K562 (cell line): Measurements from ENCODE around the gene DHRS11. TPM values are rescaled to one million over a fixed set of nuclear protein-coding genes. Genes with fewer than 3 reads are reported as not detected.

Experiments used
- ADNP ChIP-seq: fragments of 200-800 bp; sonication (Bioruptor generic); IDR thresholded peaks from 2 replicates; pipeline ENCODE4 v1.6.1; 2016; ENCODE audit warnings: missing genetic modification characterization, missing compliant biosample characterization
- ATF4 ChIP-seq: fragments of 450-650 bp; formaldehyde crosslinking; IDR thresholded peaks from 2 replicates; pipeline ENCODE4 v1.4.0; 2022; ENCODE audit warnings: mild to moderate bottlenecking, moderate library complexity
- CHD2 ChIP-seq: IDR thresholded peaks from 2 replicates; pipeline ENCODE4 v1.6.1; 2011; ENCODE audit warnings: low read depth, low read length
- ETV1 ChIP-seq: fragments of 450-650 bp; conservative IDR thresholded peaks from 2 replicates; pipeline ENCODE4 v1.6.1; 2016; ENCODE audit warnings: missing genetic modification characterization, control low read depth, low read depth, missing compliant biosample characterization
- FOSL1 ChIP-seq: fragments of 200-800 bp; sonication (Bioruptor generic); conservative IDR thresholded peaks from 2 replicates; pipeline ENCODE4 v1.6.1; 2016; ENCODE audit warnings: missing genetic modification characterization, missing compliant biosample characterization
- HDGF ChIP-seq: fragments of 450-650 bp; IDR thresholded peaks from 2 replicates; pipeline ENCODE4 v1.6.1; 2016
- KLF10 ChIP-seq: fragments of 250-450 bp; sonication (Bioruptor Pico); IDR thresholded peaks from 2 replicates; pipeline ENCODE4 v1.6.1; 2021; ENCODE audit warnings: matching md5 sums
- MED1 ChIP-seq: sonication (generic); formaldehyde crosslinking; IDR thresholded peaks from 2 replicates; pipeline ENCODE4 v1.8.1; 2023; ENCODE audit warnings: missing genetic modification reagents, borderline replicate concordance
- RBFOX2 ChIP-seq: fragments of 200-400 bp; formaldehyde crosslinking; IDR thresholded peaks from 2 replicates; pipeline ENCODE4 v1.6.1; 2017; ENCODE audit warnings: low read depth, mild to moderate bottlenecking, low read length, moderate library complexity
- RUNX1 ChIP-seq: sonication (generic); IDR thresholded peaks from 2 replicates; pipeline ENCODE4 v1.6.1; 2016; ENCODE audit warnings: antibody characterized with exemption, low read depth
- SNRNP70 ChIP-seq: fragments of 200-400 bp; formaldehyde crosslinking; optimal IDR thresholded peaks from 2 replicates; pipeline ENCODE3; 2017; ENCODE audit warnings: low read depth, low read length
- TAF1 ChIP-seq: IDR thresholded peaks from 2 replicates; pipeline ENCODE4 v1.6.1; 2011; ENCODE audit warnings: mild to moderate bottlenecking, low read length, moderate library complexity; ENCODE audit not compliant: insufficient read depth, control insufficient read depth, severe bottlenecking; ENCODE audit errors: extremely low read depth
- TBP ChIP-seq: optimal IDR thresholded peaks from 2 replicates; pipeline ENCODE3; 2011; ENCODE audit warnings: low read depth, low read length, improper control_type of control experiment
- ZNF165 ChIP-seq: fragments of 250-450 bp; sonication (Bioruptor Pico); IDR thresholded peaks from 2 replicates; pipeline ENCODE4 v1.4.0; 2020; ENCODE audit warnings: borderline replicate concordance
- ZNF41 ChIP-seq: fragments of 250-450 bp; sonication (Bioruptor Pico); conservative IDR thresholded peaks from 2 replicates; pipeline ENCODE4 v1.4.0; 2020; ENCODE audit warnings: mild to moderate bottlenecking
- ZNF431 ChIP-seq: sonication (generic); formaldehyde crosslinking; IDR thresholded peaks from 2 replicates; pipeline ENCODE4 v1.8.0; 2022; ENCODE audit warnings: mild to moderate bottlenecking, missing genetic modification reagents
- polyA plus RNA-seq, 8 experiments: library from polyadenylated mRNA; depleted of rRNA in 4 of 8; stranded (reverse) in 5 of 8; unstranded in 3 of 8; fragments of >200 nt; fragmentation: Nextera tagmentation in 2 of 8; fragmentation: Illumina TruSeq in 1 of 8; extraction: Ambion mirVana in 2 of 8; extraction: Trizol in 1 of 8; gene quantifications; 2 replicates each; pipeline versions ENCODE4 v1.2.1 to v1.2.3, GENCODE V29; 2011 to 2014; ENCODE audit warnings: inconsistent platforms in 1 of 8, missing spikeins in 1 of 8
- total RNA-seq, 7 experiments: library from RNA; depleted of rRNA in 6 of 7; stranded (reverse); fragments of >200 nt in 6 of 7; fragmentation: Illumina TruSeq in 2 of 7; extraction: Trizol in 2 of 7; gene quantifications; 2 replicates each; pipeline versions ENCODE4 v1.2.1 to v1.2.3, GENCODE V29; 2011 to 2021; ENCODE audit warnings: low replicate concordance in 1 of 7
- TF ChIP-seq, protein P1 (sequence below): sonication (generic); formaldehyde crosslinking; IDR thresholded peaks from 2 replicates; pipeline ENCODE4 v1.8.1; 2023; ENCODE audit warnings: mild to moderate bottlenecking, missing genetic modification reagents
- TF ChIP-seq, protein P2 (sequence below), 2 experiments: IDR thresholded peaks; 2 replicates each; pipeline ENCODE4 v1.6.1; 2012; ENCODE audit warnings: improper control_type of control experiment in 2 of 2, low read depth in 2 of 2, low read length in 2 of 2, borderline replicate concordance in 1 of 2
- TF ChIP-seq, protein P3 (sequence below): fragments of 450-650 bp; IDR thresholded peaks from 2 replicates; pipeline ENCODE4 v1.6.1; 2016

The DHRS11 gene
- total and polyA plus RNA-seq, 9 of the 15 experiments (the other 6 are each of a cell fraction or from before 2014, with no cell fraction given), result 15.2 to 123 (median 59.8) TPM

- TF ChIP-seq, protein P1, sequence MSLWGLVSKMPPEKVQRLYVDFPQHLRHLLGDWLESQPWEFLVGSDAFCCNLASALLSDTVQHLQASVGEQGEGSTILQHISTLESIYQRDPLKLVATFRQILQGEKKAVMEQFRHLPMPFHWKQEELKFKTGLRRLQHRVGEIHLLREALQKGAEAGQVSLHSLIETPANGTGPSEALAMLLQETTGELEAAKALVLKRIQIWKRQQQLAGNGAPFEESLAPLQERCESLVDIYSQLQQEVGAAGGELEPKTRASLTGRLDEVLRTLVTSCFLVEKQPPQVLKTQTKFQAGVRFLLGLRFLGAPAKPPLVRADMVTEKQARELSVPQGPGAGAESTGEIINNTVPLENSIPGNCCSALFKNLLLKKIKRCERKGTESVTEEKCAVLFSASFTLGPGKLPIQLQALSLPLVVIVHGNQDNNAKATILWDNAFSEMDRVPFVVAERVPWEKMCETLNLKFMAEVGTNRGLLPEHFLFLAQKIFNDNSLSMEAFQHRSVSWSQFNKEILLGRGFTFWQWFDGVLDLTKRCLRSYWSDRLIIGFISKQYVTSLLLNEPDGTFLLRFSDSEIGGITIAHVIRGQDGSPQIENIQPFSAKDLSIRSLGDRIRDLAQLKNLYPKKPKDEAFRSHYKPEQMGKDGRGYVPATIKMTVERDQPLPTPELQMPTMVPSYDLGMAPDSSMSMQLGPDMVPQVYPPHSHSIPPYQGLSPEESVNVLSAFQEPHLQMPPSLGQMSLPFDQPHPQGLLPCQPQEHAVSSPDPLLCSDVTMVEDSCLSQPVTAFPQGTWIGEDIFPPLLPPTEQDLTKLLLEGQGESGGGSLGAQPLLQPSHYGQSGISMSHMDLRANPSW, result no peak
- TF ChIP-seq KLF10 (CRISPR knock-in tag) (no peak), SNRNP70 (no peak), FOSL1 (tag) (no peak), ATF4 (CRISPR knock-in tag) (no peak), TBP (peak; percentile 58), TAF1 (peak; percentile 91), ZNF165 (no peak), CHD2 (peak; percentile 95), ADNP (tag) (no peak), ZNF41 (CRISPR knock-in tag) (no peak), MED1 (CRISPR knock-in tag) (no peak), HDGF (no peak), ZNF431 (CRISPR knock-in tag) (no peak), ETV1 (peak; percentile 18; the same call in 1 of the 2 replicates), RUNX1 (no peak), RBFOX2 (peak; percentile 92)
- TF ChIP-seq, protein P2, sequence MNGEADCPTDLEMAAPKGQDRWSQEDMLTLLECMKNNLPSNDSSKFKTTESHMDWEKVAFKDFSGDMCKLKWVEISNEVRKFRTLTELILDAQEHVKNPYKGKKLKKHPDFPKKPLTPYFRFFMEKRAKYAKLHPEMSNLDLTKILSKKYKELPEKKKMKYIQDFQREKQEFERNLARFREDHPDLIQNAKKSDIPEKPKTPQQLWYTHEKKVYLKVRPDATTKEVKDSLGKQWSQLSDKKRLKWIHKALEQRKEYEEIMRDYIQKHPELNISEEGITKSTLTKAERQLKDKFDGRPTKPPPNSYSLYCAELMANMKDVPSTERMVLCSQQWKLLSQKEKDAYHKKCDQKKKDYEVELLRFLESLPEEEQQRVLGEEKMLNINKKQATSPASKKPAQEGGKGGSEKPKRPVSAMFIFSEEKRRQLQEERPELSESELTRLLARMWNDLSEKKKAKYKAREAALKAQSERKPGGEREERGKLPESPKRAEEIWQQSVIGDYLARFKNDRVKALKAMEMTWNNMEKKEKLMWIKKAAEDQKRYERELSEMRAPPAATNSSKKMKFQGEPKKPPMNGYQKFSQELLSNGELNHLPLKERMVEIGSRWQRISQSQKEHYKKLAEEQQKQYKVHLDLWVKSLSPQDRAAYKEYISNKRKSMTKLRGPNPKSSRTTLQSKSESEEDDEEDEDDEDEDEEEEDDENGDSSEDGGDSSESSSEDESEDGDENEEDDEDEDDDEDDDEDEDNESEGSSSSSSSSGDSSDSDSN (IDR thresholded peaks at IDR 0.05; ENCODE audit: borderline replicate concordance in 1 of 2, low read depth in 2 of 2, low read length in 2 of 2), result peak in 1 of 2 experiments; percentile 71; a peak in 1 of 4 replicates
- TF ChIP-seq, protein P3, sequence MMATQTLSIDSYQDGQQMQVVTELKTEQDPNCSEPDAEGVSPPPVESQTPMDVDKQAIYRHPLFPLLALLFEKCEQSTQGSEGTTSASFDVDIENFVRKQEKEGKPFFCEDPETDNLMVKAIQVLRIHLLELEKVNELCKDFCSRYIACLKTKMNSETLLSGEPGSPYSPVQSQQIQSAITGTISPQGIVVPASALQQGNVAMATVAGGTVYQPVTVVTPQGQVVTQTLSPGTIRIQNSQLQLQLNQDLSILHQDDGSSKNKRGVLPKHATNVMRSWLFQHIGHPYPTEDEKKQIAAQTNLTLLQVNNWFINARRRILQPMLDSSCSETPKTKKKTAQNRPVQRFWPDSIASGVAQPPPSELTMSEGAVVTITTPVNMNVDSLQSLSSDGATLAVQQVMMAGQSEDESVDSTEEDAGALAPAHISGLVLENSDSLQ, result peak; percentile 37; the same call in 1 of the 2 replicates
Observed at GRCh38 chr17:36544307-36545076, 47.2 kb upstream of the DHRS11 start, which contains the start of gene GGNBP2 (continued).
